IMR-90 (cell line): ENCODE results near the gene CD82.

Experiments used
- BHLHE40 ChIP-seq: fragments of 150-350 bp; IDR thresholded peaks from 2 replicates; pipeline ENCODE4 v1.6.1; 2016; ENCODE audit warnings: mild to moderate bottlenecking, low read depth, low read length
- CEBPB ChIP-seq: IDR thresholded peaks from 2 replicates; pipeline ENCODE4 v1.6.1; 2012; ENCODE audit warnings: low read depth, low read length, improper control_type of control experiment
- CHD1 ChIP-seq: IDR thresholded peaks from 2 replicates; pipeline ENCODE4 v1.6.1; 2012; ENCODE audit warnings: low read depth, low read length, improper control_type of control experiment
- FOS ChIP-seq: fragments of 150-350 bp; IDR thresholded peaks from 2 replicates; pipeline ENCODE4 v1.6.1; 2016; ENCODE audit warnings: low read depth, low read length
- POLR2A ChIP-seq: IDR thresholded peaks from 2 replicates; pipeline ENCODE4 v1.6.1; 2012; ENCODE audit warnings: mild to moderate bottlenecking, low read depth, low read length
- RAD21 ChIP-seq: IDR thresholded peaks from 2 replicates; pipeline ENCODE4 v1.6.1; 2012; ENCODE audit warnings: low read length, improper control_type of control experiment
- SMC3 ChIP-seq: fragments of 150-350 bp; IDR thresholded peaks from 2 replicates; pipeline ENCODE4 v1.6.1; 2016; ENCODE audit warnings: low read depth, mild to moderate bottlenecking, antibody characterized with exemption, low read length, moderate library complexity
- TF ChIP-seq, protein P1 (sequence below): conservative IDR thresholded peaks from 2 replicates; pipeline ENCODE4 v1.5.1; 2012; ENCODE audit warnings: mild to moderate bottlenecking, low read depth, low read length, improper control_type of control experiment
- TF ChIP-seq, protein P2 (sequence below): fragments of 150-350 bp; IDR thresholded peaks from 2 replicates; pipeline ENCODE4 v1.6.1; 2016; ENCODE audit warnings: low read depth, mild to moderate bottlenecking, low read length, moderate library complexity, borderline replicate concordance
- TF ChIP-seq, protein P3 (sequence below): fragments of 150-350 bp; IDR thresholded peaks from 2 replicates; pipeline ENCODE4 v1.6.1; 2017; ENCODE audit warnings: mild to moderate bottlenecking, antibody characterized with exemption, low read length, low read depth

DNA sequence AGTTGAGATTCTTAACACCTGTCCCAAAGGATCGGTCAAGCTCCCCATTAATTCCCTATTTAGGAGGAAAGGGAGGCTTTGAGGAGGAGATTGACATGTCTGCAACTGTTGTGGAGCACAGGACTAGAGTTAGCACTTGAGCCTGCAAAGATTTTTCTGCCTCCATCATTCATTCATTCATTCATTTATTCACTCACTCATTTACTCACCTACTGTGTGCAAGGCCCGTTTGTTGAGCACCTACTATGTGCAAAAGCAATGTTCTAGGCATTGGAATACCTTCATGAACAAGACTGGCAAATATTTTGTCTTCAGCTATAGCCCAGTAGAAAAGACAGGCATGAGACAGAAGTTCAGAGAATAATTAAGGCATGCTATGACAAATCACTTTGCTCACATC lies 43.2 kb upstream of the CD82 start:
- TF ChIP-seq, protein P1, sequence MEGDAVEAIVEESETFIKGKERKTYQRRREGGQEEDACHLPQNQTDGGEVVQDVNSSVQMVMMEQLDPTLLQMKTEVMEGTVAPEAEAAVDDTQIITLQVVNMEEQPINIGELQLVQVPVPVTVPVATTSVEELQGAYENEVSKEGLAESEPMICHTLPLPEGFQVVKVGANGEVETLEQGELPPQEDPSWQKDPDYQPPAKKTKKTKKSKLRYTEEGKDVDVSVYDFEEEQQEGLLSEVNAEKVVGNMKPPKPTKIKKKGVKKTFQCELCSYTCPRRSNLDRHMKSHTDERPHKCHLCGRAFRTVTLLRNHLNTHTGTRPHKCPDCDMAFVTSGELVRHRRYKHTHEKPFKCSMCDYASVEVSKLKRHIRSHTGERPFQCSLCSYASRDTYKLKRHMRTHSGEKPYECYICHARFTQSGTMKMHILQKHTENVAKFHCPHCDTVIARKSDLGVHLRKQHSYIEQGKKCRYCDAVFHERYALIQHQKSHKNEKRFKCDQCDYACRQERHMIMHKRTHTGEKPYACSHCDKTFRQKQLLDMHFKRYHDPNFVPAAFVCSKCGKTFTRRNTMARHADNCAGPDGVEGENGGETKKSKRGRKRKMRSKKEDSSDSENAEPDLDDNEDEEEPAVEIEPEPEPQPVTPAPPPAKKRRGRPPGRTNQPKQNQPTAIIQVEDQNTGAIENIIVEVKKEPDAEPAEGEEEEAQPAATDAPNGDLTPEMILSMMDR: no peak
- TF ChIP-seq RAD21 (no peak), CEBPB (no peak), SMC3 (no peak), POLR2A (no peak), CHD1 (no peak), FOS (no peak), BHLHE40 (no peak)
- TF ChIP-seq, protein P2, sequence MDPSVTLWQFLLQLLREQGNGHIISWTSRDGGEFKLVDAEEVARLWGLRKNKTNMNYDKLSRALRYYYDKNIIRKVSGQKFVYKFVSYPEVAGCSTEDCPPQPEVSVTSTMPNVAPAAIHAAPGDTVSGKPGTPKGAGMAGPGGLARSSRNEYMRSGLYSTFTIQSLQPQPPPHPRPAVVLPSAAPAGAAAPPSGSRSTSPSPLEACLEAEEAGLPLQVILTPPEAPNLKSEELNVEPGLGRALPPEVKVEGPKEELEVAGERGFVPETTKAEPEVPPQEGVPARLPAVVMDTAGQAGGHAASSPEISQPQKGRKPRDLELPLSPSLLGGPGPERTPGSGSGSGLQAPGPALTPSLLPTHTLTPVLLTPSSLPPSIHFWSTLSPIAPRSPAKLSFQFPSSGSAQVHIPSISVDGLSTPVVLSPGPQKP: no peak
- TF ChIP-seq, protein P3, sequence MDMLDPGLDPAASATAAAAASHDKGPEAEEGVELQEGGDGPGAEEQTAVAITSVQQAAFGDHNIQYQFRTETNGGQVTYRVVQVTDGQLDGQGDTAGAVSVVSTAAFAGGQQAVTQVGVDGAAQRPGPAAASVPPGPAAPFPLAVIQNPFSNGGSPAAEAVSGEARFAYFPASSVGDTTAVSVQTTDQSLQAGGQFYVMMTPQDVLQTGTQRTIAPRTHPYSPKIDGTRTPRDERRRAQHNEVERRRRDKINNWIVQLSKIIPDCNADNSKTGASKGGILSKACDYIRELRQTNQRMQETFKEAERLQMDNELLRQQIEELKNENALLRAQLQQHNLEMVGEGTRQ: no peak
